ENCODE measurements around the gene CAPN3.

CAPN3 gene

GRCh38 chr15:42457445-42458442, 98.4 kb downstream of the CAPN3 start:
- no peak for DNase-seq

- DNase-seq: no peak
Observed at GRCh38 chr15:42461261-42461660, 102.0 kb downstream of the CAPN3 start.
